OCI-LY1 (cell line): Measurements from ENCODE around the gene SORBS1.

Experiments
- H2AFZ ChIP-seq: fragments of 200-600 bp; sonication (generic), shearing (Covaris generic); 2 replicates; pipeline ENCODE4 v1.6.0; 2014; ENCODE audit warnings: antibody characterized with exemption, mild to moderate bottlenecking, low read length
- H3F3A ChIP-seq: fragments of 200-600 bp; sonication (generic), shearing (Covaris generic); 2 replicates; pipeline ENCODE4 v1.6.0; 2014; ENCODE audit warnings: mild to moderate bottlenecking, antibody characterized with exemption, low read length, moderate library complexity; ENCODE audit not compliant: insufficient read depth
- H3K27ac ChIP-seq: fragments of 200-600 bp; sonication (generic); 2 replicates; pipeline ENCODE4 v1.5.1; 2014; ENCODE audit warnings: low read length, mixed run types, mild to moderate bottlenecking, low read depth; ENCODE audit not compliant: poor library complexity, severe bottlenecking
- H3K27me3 ChIP-seq: fragments of 200-600 bp; sonication (generic); 2 replicates; pipeline ENCODE4 v1.6.0; 2014; ENCODE audit warnings: antibody characterized with exemption, mild to moderate bottlenecking, low read length, moderate library complexity; ENCODE audit not compliant: insufficient read depth
- H3K36me3 ChIP-seq: fragments of 200-600 bp; sonication (generic); 2 replicates; pipeline ENCODE4 v1.6.1; 2014; ENCODE audit warnings: mild to moderate bottlenecking, antibody characterized with exemption, low read length, moderate library complexity, mixed read lengths; ENCODE audit not compliant: insufficient read depth
- H3K4me1 ChIP-seq: fragments of 200-600 bp; sonication (generic); 2 replicates; pipeline ENCODE4 v1.5.1; 2014; ENCODE audit warnings: mild to moderate bottlenecking, low read length, moderate library complexity; ENCODE audit not compliant: insufficient read depth, severe bottlenecking
- H3K4me2 ChIP-seq: fragments of 200-600 bp; sonication (generic), shearing (Covaris generic); 2 replicates; pipeline ENCODE4 v1.6.1; 2014; ENCODE audit warnings: low read length
- H3K4me3 ChIP-seq: fragments of 200-600 bp; sonication (generic); 2 replicates; pipeline ENCODE4 v1.5.1; 2014; ENCODE audit warnings: low read length, low read depth, mild to moderate bottlenecking, mixed read lengths; ENCODE audit not compliant: poor library complexity, severe bottlenecking
- H3K79me2 ChIP-seq: fragments of 200-600 bp; shearing (Covaris generic); 2 replicates; pipeline ENCODE4 v1.6.1; 2016; ENCODE audit warnings: mixed run types, low read length, mixed read lengths; ENCODE audit not compliant: insufficient read depth
- H3K9ac ChIP-seq: fragments of 200-600 bp; sonication (generic), shearing (Covaris generic); 2 replicates; pipeline ENCODE4 v1.6.1; 2014; ENCODE audit warnings: mild to moderate bottlenecking, low read length, mixed read lengths
- H3K9me2 ChIP-seq: fragments of 200-600 bp; sonication (generic), shearing (Covaris generic); 2 replicates; pipeline ENCODE4 v1.6.1; 2014; ENCODE audit warnings: low read depth, mild to moderate bottlenecking, low read length, mixed read lengths
- H3K9me3 ChIP-seq: fragments of 200-600 bp; shearing (Covaris generic); 2 replicates; pipeline ENCODE4 v1.6.1; 2014; ENCODE audit warnings: low read length, mixed read lengths
- H4K20me1 ChIP-seq: fragments of 200-600 bp; sonication (generic), shearing (Covaris generic); 2 replicates; pipeline ENCODE4 v1.6.0; 2016; ENCODE audit warnings: mild to moderate bottlenecking, low read length; ENCODE audit not compliant: insufficient read depth
- EZH2 ChIP-seq: fragments of 200-600 bp; sonication (generic), shearing (Covaris generic); IDR thresholded peaks from 2 replicates; pipeline ENCODE4 v1.8.0; 2017; ENCODE audit warnings: borderline replicate concordance, mixed run types, mild to moderate bottlenecking, antibody characterized with exemption, low read length, moderate library complexity, mixed read lengths
- TF ChIP-seq, protein P1 (sequence below): fragments of 200-600 bp; sonication (generic), shearing (Covaris generic); IDR thresholded peaks from 2 replicates; pipeline ENCODE4 v1.5.1; 2017; ENCODE audit warnings: mild to moderate bottlenecking, antibody characterized with exemption, low read length, moderate library complexity, mixed read lengths

SORBS1 gene

GRCh38 chr10:95565336-95565735 is 4.2 kb upstream of the SORBS1 start:
- Histone ChIP-seq H2AFZ (no peak overlapping the region), H3K36me3 (no peaks in the 10 kb centered on the region), H3K27me3 (no peaks in the 10 kb centered on the region), H3K4me2 (no peak overlapping the region), H3K9me2 (no peaks in the 10 kb centered on the region), H3K4me1 (no peaks in the 10 kb centered on the region), H4K20me1 (no peaks in the 10 kb centered on the region), H3F3A (no peaks in the 10 kb centered on the region), H3K9me3 (no peaks in the 10 kb centered on the region), H3K9ac (no peak overlapping the region), H3K27ac (no peak overlapping the region), H3K79me2 (no peaks in the 10 kb centered on the region), H3K4me3 (no peak overlapping the region)
- TF ChIP-seq, protein P1, sequence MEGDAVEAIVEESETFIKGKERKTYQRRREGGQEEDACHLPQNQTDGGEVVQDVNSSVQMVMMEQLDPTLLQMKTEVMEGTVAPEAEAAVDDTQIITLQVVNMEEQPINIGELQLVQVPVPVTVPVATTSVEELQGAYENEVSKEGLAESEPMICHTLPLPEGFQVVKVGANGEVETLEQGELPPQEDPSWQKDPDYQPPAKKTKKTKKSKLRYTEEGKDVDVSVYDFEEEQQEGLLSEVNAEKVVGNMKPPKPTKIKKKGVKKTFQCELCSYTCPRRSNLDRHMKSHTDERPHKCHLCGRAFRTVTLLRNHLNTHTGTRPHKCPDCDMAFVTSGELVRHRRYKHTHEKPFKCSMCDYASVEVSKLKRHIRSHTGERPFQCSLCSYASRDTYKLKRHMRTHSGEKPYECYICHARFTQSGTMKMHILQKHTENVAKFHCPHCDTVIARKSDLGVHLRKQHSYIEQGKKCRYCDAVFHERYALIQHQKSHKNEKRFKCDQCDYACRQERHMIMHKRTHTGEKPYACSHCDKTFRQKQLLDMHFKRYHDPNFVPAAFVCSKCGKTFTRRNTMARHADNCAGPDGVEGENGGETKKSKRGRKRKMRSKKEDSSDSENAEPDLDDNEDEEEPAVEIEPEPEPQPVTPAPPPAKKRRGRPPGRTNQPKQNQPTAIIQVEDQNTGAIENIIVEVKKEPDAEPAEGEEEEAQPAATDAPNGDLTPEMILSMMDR = no peak
- no peak for TF ChIP-seq EZH2

DNA sequence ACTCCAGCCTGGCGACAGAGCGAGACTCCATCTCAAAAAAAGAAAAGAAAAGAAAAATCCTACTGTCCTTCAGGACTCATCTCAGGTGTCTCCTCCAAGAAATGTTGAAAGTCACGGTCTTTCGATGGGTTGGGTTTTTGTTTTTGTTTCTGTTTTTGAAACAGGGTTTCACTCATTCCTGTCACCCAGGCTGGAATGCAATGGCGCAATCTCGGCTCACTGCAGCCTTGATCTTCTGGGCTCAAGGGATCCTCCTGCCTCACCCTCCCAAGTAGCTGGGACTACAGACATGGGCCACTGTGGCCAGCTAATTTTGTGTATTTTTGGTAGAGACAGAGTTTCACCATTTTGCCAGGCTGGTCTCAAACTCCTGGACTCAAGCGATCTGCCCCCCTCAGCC is 3.1 kb upstream of the SORBS1 start:
- Histone ChIP-seq H2AFZ (no peak overlapping the region), H3K27me3 (no peaks in the 10 kb centered on the region), H3K27ac (no peak overlapping the region), H3K9ac (no peak overlapping the region), H3K79me2 (no peaks in the 10 kb centered on the region), H3K4me2 (no peak overlapping the region), H3F3A (no peaks in the 10 kb centered on the region), H3K4me1 (no peaks in the 10 kb centered on the region), H3K9me3 (no peaks in the 10 kb centered on the region), H4K20me1 (no peaks in the 10 kb centered on the region), H3K4me3 (no peak overlapping the region), H3K9me2 (no peaks in the 10 kb centered on the region), H3K36me3 (no peaks in the 10 kb centered on the region)
- TF ChIP-seq EZH2 = no peak
- TF ChIP-seq, protein P1 = no peak

- Histone ChIP-seq H3K4me2 (no peak overlapping the region), H3K4me1 (no peaks in the 10 kb centered on the region), H2AFZ (no peak overlapping the region), H3K4me3 (no peak overlapping the region), H3K9ac (no peak overlapping the region), H3K27ac (no peak overlapping the region), H3K9me2 (no peaks in the 10 kb centered on the region), H3K27me3 (no peaks in the 10 kb centered on the region), H3K9me3 (no peaks in the 10 kb centered on the region), H3F3A (no peaks in the 10 kb centered on the region), H3K36me3 (no peaks in the 10 kb centered on the region), H4K20me1 (no peaks in the 10 kb centered on the region), H3K79me2 (no peaks in the 10 kb centered on the region)
- TF ChIP-seq EZH2 = no peak
- TF ChIP-seq, protein P1 = no peak
Observed at GRCh38 chr10:95562341-95562965, 1.3 kb upstream of the SORBS1 start.
